HepG2 (cell line): ENCODE data around the gene GART. TPM values are rescaled to one million over a fixed set of nuclear protein-coding genes. Genes with fewer than 3 reads are reported as not detected.

ENCODE experiments used
- ATAC-seq: fragments of 200-7000 bp; cut with Tn5 transposase; 3 replicates; pipeline ENCODE4 v1.9.1; 2020; ENCODE audit warnings: mild to moderate bottlenecking, moderate library complexity
- BruUV-seq: library from RNA; stranded (reverse); fragments of 400-500 nt; replicated peaks from 2 replicates; lab custom pipeline; 2021; lab: Mats Ljungman, UMichigan
- CTCF ChIA-PET: fragments of 300-600 bp; formaldehyde crosslinking; extraction: SDS; loops from one replicate; lab custom pipeline; 2021; ENCODE audit warnings: low total read pairs, inconsistent platforms, low intra/inter-chr PET ratio; lab: Yijun Ruan, JAX
- POLR2A ChIA-PET: fragments of 350-600 bp; sonication (Branson Sonifier 250); formaldehyde crosslinking; loops from one replicate; lab custom pipeline; 2020; ENCODE audit warnings: antibody characterized with exemption, inconsistent platforms; lab: Yijun Ruan, JAX
- DNase-seq: peaks from one replicate; pipeline ENCODE4 v3.0.0-alpha.2; 2015; ENCODE audit warnings: low spot score
- FAIRE-seq: peaks from 3 replicates; lab custom pipeline; 2011; peaks lifted over from hg19 to GRCh38; lab: Jason Lieb, UNC
- H2AFZ ChIP-seq: one replicate; pipeline ENCODE4 v1.6.1; 2011; ENCODE audit warnings: low read length, inconsistent platforms
- H3K27ac ChIP-seq: fragments of 300-600 bp; 3 replicates; pipeline ENCODE4 v1.8.0; 2011; ENCODE audit warnings: mixed run types, mild to moderate bottlenecking, mixed read lengths, low read length, inconsistent platforms; ENCODE audit not compliant: insufficient read depth; ENCODE audit errors: extremely low read length
- H3K27me3 ChIP-seq, 2 experiments: fragments of 200-600 bp in 1 of 2; 2 replicates in 1 of 2; 3 replicates in 1 of 2; pipeline versions ENCODE4 v1.6.0 to v1.8.0; 2011; ENCODE audit warnings: low read length in 2 of 2, mild to moderate bottlenecking in 2 of 2, moderate library complexity in 2 of 2, inconsistent platforms in 1 of 2; ENCODE audit not compliant: insufficient read depth in 2 of 2, control insufficient read depth in 1 of 2
- H3K36me3 ChIP-seq, 2 experiments: fragments of 200-600 bp in 1 of 2; replicated peaks in 1 of 2; 2 replicates in 1 of 2; 3 replicates in 1 of 2; pipeline versions ENCODE4 v1.5.1 to v1.8.0; 2011; ENCODE audit warnings: low read length in 2 of 2, inconsistent platforms in 1 of 2; ENCODE audit not compliant: insufficient read depth in 2 of 2, control insufficient read depth in 1 of 2
- H3K4me1 ChIP-seq: 2 replicates; pipeline ENCODE4 v1.5.1; 2012; ENCODE audit warnings: low read length, inconsistent platforms; ENCODE audit not compliant: insufficient read depth
- H3K4me2 ChIP-seq: 2 replicates; pipeline ENCODE4 v1.6.0; 2011; ENCODE audit warnings: low read depth, low read length, inconsistent platforms
- H3K4me3 ChIP-seq, 3 experiments: fragments of 200-600 bp in 1 of 3; sonication (generic), shearing (Covaris generic) in 1 of 3; replicated peaks in 1 of 3; 2 replicates each; pipeline ENCODE4 v1.5.1; 2011 to 2016; ENCODE audit warnings: low read length in 3 of 3, inconsistent platforms in 2 of 3, low read depth in 2 of 3, mild to moderate bottlenecking in 2 of 3, control low read depth in 1 of 3, mixed read lengths in 1 of 3; ENCODE audit not compliant: insufficient read depth in 1 of 3
- H3K79me2 ChIP-seq: one replicate; pipeline ENCODE4 v1.6.1; 2011; ENCODE audit warnings: low read length, inconsistent platforms; ENCODE audit not compliant: insufficient read depth
- H3K9ac ChIP-seq: 2 replicates; pipeline ENCODE4 v1.6.0; 2011; ENCODE audit warnings: mild to moderate bottlenecking, low read depth, low read length, inconsistent platforms; ENCODE audit not compliant: insufficient read depth
- H3K9me3 ChIP-seq: 2 replicates; pipeline ENCODE4 v1.5.1; 2012; ENCODE audit warnings: mild to moderate bottlenecking, low read length
- H4K20me1 ChIP-seq: 2 replicates; pipeline ENCODE4 v1.6.0; 2011; ENCODE audit warnings: inconsistent platforms, mild to moderate bottlenecking, low read length, moderate library complexity; ENCODE audit not compliant: insufficient read depth
- AGO2 ChIP-seq: fragments of 200-400 bp; formaldehyde crosslinking; optimal IDR thresholded peaks from 2 replicates; pipeline ENCODE3; 2017; ENCODE audit warnings: mild to moderate bottlenecking, low read depth, low read length, moderate library complexity
- IKZF1 ChIP-seq: fragments of 450-650 bp; IDR thresholded peaks from 2 replicates; pipeline ENCODE4 v1.7.1; 2016
- POLR2A ChIP-seq, 2 experiments: IDR thresholded peaks; 2 replicates each; pipeline ENCODE4 v1.6.1; 2011; ENCODE audit warnings: low read depth in 2 of 2, low read length in 2 of 2, mild to moderate bottlenecking in 1 of 2, moderate library complexity in 1 of 2; ENCODE audit not compliant: insufficient read depth in 1 of 2
- POLR2AphosphoS2 ChIP-seq: IDR thresholded peaks from 2 replicates; pipeline ENCODE4 v1.6.1; 2011; ENCODE audit warnings: low read depth, low read length, improper control_type of control experiment
- RBFOX2 ChIP-seq: fragments of 200-400 bp; formaldehyde crosslinking; IDR thresholded peaks from 2 replicates; pipeline ENCODE4 v1.6.1; 2017; ENCODE audit warnings: low read depth, mild to moderate bottlenecking, low read length
- RBM22 ChIP-seq: fragments of 200-400 bp; formaldehyde crosslinking; optimal IDR thresholded peaks from 2 replicates; pipeline ENCODE3; 2017; ENCODE audit warnings: mild to moderate bottlenecking, low read length, moderate library complexity
- ZBTB42 ChIP-seq: sonication (generic); formaldehyde crosslinking; IDR thresholded peaks from 2 replicates; pipeline ENCODE4 v1.5.0; 2020; ENCODE audit warnings: mild to moderate bottlenecking, missing genetic modification reagents
- ZNF552 ChIP-seq: sonication (generic); formaldehyde crosslinking; IDR thresholded peaks from 2 replicates; pipeline ENCODE4 v1.9.0; 2022; ENCODE audit warnings: missing genetic modification reagents, mild to moderate bottlenecking, borderline replicate concordance
- ZNF616 ChIP-seq: sonication (generic); formaldehyde crosslinking; IDR thresholded peaks from 2 replicates; pipeline ENCODE4 v1.5.0; 2020; ENCODE audit warnings: low read depth, mild to moderate bottlenecking, missing genetic modification reagents
- WGBS: methylation state at CpG from one replicate; pipeline ENCODE4 v1.1.6; 2017; ENCODE audit warnings: low lambda C conversion rate; 5-methylcytosine and 5-hydroxymethylcytosine counted together
- in situ Hi-C: cut with HindIII; loops from 2 replicates; pipeline ENCODE4 v1.10.0; 2017; ENCODE audit warnings: low pct_unique_long_range_greater_than_20kb; ENCODE audit not compliant: extremely low pct_ligation_motif_present
- intact Hi-C: fragments of 100-400 bp; cut with micrococcal nuclease; formaldehyde crosslinking; loops from one replicate; pipeline ENCODE4 v1.10.0; 2022; ENCODE audit not compliant: unreplicated experiment
- polyA plus RNA-seq, 8 experiments: library from polyadenylated mRNA; depleted of rRNA in 3 of 8; stranded (reverse) in 7 of 8; unstranded in 1 of 8; fragments of >200 nt; fragmentation: Illumina TruSeq in 4 of 8; extraction: Trizol in 4 of 8; gene quantifications; 2 replicates each; pipeline versions ENCODE4 v1.2.1 to v1.2.3, GENCODE V29; 2011 to 2016; ENCODE audit warnings: low read depth in 4 of 8, missing spikeins in 1 of 8, mixed read lengths in 1 of 8; ENCODE audit not compliant: insufficient read depth in 1 of 8
- total RNA-seq, 5 experiments: library from RNA; depleted of rRNA; stranded (reverse); fragments of >200 nt; fragmentation: Illumina TruSeq; extraction: Trizol; gene quantifications; 2 replicates each; pipeline ENCODE4 v1.2.3, GENCODE V29; 2016; ENCODE audit warnings: low read depth in 1 of 5

The GART gene
- total and polyA plus RNA-seq, 2 of the 13 experiments (the other 11 are each of a cell fraction or from before 2014, with no cell fraction given) = 17.9 to 109 TPM

- Histone ChIP-seq H4K20me1 (peaks cover 64% of the 10 kb centered on the region), H3K4me2 (no peak overlapping the region), H3K4me3 (no peak overlapping the region), H3K27ac (no peak overlapping the region), H3K27me3 (no peaks in the 10 kb centered on the region)
- 97% methylated on average over 14 of the region's 23 CpGs for WGBS
- FAIRE-seq (no peak), DNase-seq (no peak), ATAC-seq (peak; percentile 18)
- intact Hi-C loops (no loop called here), in situ Hi-C loops (no loop called here)
- TF ChIP-seq RBM22 = peak; percentile 63
- peak; percentile 95 for TF ChIP-seq AGO2
- TF ChIP-seq IKZF1 = no peak
- no peak for TF ChIP-seq ZNF616
- peak; percentile 75 for TF ChIP-seq RBFOX2
- TF ChIP-seq POLR2AphosphoS2 = peak; percentile 27; the same call in 1 of the 2 replicates
- 0 out of 2 replicates have a peak, but pooled peaks have one; percentile 46 for TF ChIP-seq ZBTB42 (CRISPR knock-in tag)
- TF ChIP-seq ZNF552 (CRISPR knock-in tag) = no peak
- TF ChIP-seq POLR2A (IDR thresholded peaks at IDR 0.05; ENCODE audit: insufficient read depth in 1 of 2, low read depth in 2 of 2, low read length in 2 of 2) = peak in 1 of 2 experiments; percentile 12; a peak in 2 of 4 replicates
- TF ChIP-seq, all 625 proteins: peak for 6
- POLR2A ChIA-PET = interaction anchor here (0.8 to 1.4 kb wide), 9 partner anchors 8 to 71 kb away, joined by 3 to 6 read pairs (median 5); partner anchors contain the start of genes DONSON, GART, SON and TMEM50B
- Histone ChIP-seq H2AFZ (no peak overlapping the region), H3K9ac (no peak overlapping the region), H3K4me1 (peaks cover 14% of the 10 kb centered on the region; the same call in 1 of the 2 replicates), H3K9me3 (no peaks in the 10 kb centered on the region), H3K79me2 (peaks cover 87% of the 10 kb centered on the region), H3K36me3 (peaks cover 33 to 83% of the 10 kb centered on the region in 2 experiments)
- CTCF ChIA-PET = no interaction called here
- BruUV-seq = no TSS peak
Observed at GRCh38 chr21:33550772-33551660, 9.1 kb upstream of the GART start.
